Left hindlimb (tissue), 1 donor: ENCODE data around the gene LAIR1.
"Not testable (repeated sequence)": the region's sequence is repeated elsewhere in the genome, so short reads cannot be mapped to it uniquely, and the experiment has no call there.

Experiments used
- DNase-seq: peaks from one replicate; pipeline ENCODE4 v3.0.0-alpha.2; 2018

LAIR1 gene, protein sequence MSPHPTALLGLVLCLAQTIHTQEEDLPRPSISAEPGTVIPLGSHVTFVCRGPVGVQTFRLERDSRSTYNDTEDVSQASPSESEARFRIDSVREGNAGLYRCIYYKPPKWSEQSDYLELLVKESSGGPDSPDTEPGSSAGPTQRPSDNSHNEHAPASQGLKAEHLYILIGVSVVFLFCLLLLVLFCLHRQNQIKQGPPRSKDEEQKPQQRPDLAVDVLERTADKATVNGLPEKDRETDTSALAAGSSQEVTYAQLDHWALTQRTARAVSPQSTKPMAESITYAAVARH

GRCh38 chr19:54364775-54365257 lies at the start of gene LAIR1:
Gene LAIR1, minus strand, starts transcription at chr19:54364931. Its CDS starts 127 bp downstream, at chr19:54364804.
- DNase-seq, result peak; percentile 51

DNA sequence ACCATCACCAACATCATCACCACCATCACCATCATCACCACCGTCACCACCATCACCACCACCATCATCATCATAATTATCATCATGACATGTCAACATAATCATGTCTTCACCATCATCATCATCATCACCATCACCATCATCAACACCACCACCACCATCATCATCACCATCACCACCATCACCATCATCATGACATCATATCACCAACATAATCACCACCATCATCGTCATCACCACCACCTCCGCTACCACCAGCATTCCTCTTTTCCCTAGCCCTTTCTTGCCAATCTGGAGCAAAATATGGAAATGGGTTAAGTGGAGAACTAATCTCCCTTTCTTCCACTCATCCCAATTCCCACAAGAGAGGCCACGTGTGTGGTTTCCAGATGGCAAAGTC lies 49.4 kb upstream of the LAIR1 start:
- DNase-seq, result no peak

GRCh38 chr19:54412877-54413276 lies 48.1 kb upstream of the LAIR1 start:
- DNase-seq, result no peak

- DNase-seq, result no peak
Measured at GRCh38 chr19:54411033-54411432, 46.3 kb upstream of the LAIR1 start.

GRCh38 chr19:54408456-54409026 lies 43.8 kb upstream of the LAIR1 start:
- no peak for DNase-seq

DNA sequence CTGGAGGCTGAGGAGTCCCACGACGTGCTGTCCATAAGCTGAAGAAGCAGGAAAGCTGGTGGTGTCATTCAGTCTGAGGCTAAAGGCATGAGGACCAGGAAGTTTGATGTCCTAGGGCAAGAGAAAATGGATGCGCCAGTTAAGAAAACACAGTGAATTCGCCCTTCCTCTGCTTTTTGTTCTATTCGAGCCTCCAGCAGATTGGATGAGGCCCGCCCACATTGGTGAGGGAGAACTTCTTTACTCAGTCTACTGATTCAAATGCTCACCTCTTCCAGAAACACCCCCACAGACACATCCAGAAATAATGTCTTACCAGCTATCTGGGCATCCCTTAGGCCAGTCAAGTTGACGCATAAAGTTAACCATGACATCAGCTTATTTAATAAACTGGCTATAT lies 43.0 kb upstream of the LAIR1 start:
- DNase-seq, result no peak

DNA sequence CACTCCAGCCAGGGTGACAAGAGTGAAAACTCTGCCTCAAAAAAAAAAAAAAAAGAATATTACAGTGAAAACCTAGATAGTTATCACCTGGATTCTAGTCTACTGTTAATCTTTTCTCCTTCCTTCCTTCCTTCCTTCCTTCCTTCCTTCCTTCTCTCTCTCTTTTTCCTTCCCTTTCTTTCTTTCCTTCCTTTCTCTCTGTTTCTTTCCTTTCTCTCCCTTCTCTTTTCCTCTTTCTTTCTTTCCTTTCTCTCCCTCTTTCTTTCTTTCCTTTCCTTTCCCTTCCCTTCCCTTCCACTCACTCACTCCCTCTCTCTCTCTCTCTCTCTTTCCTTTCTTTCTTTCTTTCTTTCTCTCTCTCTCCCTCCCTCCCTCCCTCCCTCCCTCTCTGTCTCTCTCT lies 40.9 kb upstream of the LAIR1 start:
- DNase-seq, result no peak

DNA sequence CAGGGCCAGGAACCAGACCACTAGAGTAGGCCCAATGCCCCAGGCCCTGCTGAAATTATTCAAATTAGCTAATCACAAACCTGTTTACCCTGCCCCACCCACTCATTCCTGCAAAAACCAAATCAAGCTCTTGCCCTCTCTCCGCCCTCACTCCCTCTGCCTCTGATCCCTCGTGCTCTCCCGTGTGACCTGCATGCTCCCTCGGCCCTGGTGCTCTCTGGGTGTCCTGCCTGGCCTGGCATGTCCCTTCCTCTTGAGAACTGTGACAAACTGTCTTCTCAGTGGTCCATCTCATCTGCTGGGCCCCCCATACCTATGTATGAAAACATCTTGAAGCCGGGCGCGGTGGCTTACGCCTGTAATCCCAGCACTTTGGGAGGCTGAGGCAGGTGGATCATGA lies 38.3 kb upstream of the LAIR1 start:
- no peak for DNase-seq

GRCh38 chr19:54400913-54401312 lies 36.2 kb upstream of the LAIR1 start:
- no peak for DNase-seq

- DNase-seq, result no peak
Measured at GRCh38 chr19:54399189-54399588, 34.5 kb upstream of the LAIR1 start.

DNA sequence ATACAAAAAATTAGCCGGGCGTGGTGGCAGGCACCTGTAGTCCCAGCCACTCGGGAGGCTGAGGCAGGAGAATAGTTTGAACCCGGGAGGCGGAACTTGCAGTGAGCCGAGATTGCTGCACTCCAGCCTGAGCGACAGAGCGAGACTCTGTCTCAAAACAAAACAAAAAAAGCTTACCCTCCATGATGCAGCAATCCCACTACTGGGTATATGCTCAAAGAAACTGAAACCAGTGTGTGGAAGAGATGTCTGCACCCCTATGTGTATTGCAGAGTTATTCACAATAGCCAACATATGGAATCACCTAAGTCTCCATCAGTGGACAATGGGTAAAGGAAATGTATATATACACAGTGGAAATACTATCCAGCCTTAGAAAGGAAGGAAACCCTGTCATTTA lies 31.0 kb upstream of the LAIR1 start:
- DNase-seq, result no peak

DNA sequence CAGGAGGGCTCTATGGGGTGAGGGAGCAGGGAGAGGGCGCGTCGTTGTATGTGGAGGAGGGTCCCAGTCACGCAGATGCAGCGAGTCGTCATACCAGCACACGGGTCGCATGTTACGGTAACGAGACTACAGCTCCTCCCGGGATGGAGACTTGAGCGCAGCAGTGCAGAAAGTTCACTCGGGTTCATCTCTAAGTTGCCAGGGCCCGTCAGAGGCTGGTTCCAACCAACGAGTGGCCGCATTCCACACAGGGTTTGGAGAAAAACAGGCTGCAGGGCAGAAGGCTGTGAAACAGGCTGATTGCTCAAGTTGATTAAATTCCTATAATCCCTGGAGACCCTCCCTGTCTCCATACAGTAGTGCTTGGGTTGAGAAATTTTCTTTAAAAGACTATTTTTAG lies 28.6 kb upstream of the LAIR1 start:
- DNase-seq, result no peak

DNA sequence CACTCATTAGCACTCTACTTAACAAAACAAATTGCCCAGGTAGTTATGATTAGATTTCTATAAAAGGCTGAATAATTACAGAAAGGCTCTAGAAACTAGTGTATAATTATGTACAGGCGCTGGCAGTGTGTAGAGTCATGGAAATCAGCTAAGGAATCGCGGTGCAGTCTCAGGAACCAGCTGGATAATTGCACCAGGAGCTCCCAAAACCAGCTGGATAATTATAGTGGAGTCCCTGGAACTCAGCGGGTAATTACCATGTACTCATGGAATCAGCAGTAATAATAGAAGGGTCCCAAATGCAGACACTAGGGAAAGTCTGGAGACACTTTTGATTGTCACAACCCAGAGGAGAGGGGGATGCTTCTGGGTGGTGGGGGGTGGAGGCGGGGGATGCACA lies 27.4 kb upstream of the LAIR1 start:
- no peak for DNase-seq

DNA sequence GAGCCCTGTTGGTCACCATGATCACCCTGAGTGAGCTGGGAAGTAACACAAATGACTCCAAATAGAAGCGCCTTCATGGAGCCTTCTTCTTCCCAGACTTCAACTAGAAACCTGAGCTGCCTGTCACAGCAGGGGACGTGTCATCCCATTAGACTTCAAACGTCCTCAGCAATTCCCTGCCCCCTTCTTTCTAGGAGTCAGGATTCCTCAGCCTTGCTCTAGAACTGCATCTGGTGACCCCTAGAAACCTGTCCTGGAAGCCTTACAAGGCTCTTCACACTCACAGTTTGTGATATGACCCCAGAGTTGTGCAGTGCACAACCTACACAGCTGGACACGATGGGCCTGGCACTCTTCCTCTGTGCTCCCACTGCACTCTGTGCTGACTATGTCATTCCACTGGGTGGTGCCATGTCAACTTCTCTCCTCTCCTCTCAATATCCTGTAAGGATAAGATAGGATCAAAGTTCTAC lies 26.9 kb upstream of the LAIR1 start:
- no peak for DNase-seq

GRCh38 chr19:54390942-54391577 lies 26.3 kb upstream of the LAIR1 start:
- DNase-seq, result peak; percentile 60

GRCh38 chr19:54389553-54389952 lies 24.8 kb upstream of the LAIR1 start:
- no peak for DNase-seq

- DNase-seq, result no peak
Measured at GRCh38 chr19:54388802-54389139, 24.0 kb upstream of the LAIR1 start.

DNA sequence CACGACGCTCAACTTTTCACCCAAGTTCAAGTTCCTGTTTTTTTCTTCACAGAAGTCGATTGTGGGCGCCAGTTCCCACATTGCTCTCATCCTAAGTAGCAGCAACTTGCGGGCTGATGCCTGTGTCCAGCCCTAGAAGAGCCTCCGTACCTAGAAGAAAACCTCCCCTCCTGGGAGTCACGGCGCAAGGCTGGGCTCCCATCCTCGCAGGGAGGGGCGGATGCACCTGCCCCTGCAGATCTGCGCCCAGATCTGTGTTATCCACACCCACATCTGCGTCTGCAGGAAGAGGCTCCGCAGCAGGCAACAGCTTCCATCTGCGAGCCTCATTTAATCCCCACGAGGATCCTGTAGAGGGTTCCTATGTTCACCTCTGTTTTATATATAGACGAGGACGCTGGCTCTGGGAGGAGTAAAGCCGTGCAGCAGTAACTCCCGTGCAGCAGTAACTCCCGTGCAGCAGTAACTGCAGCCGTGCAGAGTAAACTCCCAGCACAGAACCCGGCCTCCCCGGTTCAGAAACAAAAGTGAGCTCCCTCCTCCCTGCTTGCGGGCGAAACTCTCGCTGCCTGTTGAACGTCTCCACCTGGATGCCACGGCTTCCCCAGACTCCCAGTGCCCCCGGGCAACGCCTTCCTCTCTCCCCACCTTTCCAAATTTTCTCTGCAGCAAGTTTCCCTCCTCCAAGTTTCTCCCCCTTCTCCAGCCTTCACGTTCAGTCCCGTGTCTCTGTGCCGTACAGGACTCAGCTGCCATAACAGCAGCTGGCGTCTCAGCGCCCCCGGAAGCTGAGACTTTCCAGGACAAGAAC lies 23.5 kb upstream of the LAIR1 start:
- DNase-seq, result no peak

GRCh38 chr19:54383330-54383729 lies 18.6 kb upstream of the LAIR1 start:
- DNase-seq, result no peak

DNA sequence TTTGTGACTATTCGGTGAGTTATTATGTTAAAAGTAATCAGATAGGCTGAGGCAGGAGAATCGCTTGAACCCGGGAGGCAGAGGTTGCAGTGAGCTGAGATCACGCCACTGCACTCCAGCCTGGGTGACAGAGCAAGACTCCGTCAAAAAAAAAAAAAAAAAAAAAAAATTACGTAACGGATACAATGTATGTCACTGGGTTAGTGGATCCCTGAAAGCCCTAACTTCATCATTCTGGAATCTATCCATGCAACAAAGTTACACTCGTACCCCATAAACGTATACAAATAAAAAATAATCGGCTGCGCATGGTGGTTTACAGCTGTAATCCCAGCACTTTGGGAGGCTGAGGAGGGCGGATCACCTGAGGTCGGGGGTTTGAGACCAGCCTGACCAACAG lies 17.3 kb upstream of the LAIR1 start:
- not testable (repeated sequence) for DNase-seq

GRCh38 chr19:54380897-54381296 lies 16.2 kb upstream of the LAIR1 start:
- DNase-seq, result no peak

GRCh38 chr19:54379187-54379678 lies 14.5 kb upstream of the LAIR1 start:
- no peak for DNase-seq

DNA sequence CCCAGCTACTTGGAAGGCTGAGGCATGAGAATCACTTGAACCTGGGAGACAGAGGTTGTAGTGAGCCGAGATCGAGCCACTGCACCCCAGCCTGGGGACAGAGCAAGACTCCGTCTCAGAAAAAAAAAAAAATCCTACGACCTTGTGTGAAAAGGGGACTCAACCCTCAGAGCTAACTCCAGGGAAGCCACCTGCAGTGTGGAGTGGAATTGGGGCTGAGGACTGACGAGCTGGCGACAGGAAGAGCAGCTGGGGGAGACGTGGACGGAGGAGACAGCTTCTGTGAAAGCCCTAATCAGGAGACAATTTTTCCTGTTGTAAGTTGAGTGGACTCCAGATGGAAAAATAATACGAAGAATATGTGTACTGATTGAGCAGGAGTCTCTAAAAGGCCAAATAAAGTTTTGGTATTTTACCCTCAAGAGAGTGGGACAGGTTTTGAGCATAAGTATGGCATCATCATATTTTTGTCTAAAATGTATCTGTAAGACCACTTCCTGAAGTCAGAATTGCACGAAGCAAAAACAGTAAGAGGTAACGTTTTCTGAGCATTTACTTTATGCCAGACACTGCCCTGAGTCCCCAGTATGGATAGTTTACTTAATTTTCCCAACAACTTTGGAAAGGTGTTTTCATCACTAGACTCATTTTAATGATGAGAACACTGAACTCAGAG lies 12.0 kb upstream of the LAIR1 start:
- DNase-seq, result no peak
